Fibroblast of lung (primary cell): ENCODE data around the gene MRTFA. TPM values are rescaled to one million over a fixed set of nuclear protein-coding genes. Genes with fewer than 3 reads are reported as not detected.

Experiments
- DNase-seq, 2 donors: peaks; one replicate each; pipeline versions ENCODE4 v3.0.0 to v3.0.0-alpha.2; 2010; ENCODE audit warnings: low read depth in 2 of 2
- H2AFZ ChIP-seq: 2 replicates; pipeline ENCODE4 v1.5.1; 2012; ENCODE audit warnings: low read length, control low read depth, inconsistent platforms
- H3K27ac ChIP-seq: 2 replicates; pipeline ENCODE4 v1.5.1; 2011; ENCODE audit warnings: low read length, control low read depth; ENCODE audit not compliant: insufficient read depth
- H3K27me3 ChIP-seq: 2 replicates; pipeline ENCODE4 v1.5.1; 2011; ENCODE audit warnings: mild to moderate bottlenecking, low read length; ENCODE audit not compliant: control insufficient read depth, insufficient read depth
- H3K36me3 ChIP-seq: 2 replicates; pipeline ENCODE4 v1.5.1; 2011; ENCODE audit warnings: low read length; ENCODE audit not compliant: control insufficient read depth, insufficient read depth
- H3K4me1 ChIP-seq: 2 replicates; pipeline ENCODE4 v1.5.1; 2011; ENCODE audit warnings: low read length; ENCODE audit not compliant: control insufficient read depth, insufficient read depth; ENCODE audit errors: extremely low read depth
- H3K4me2 ChIP-seq: 2 replicates; pipeline ENCODE4 v1.5.1; 2011; ENCODE audit warnings: low read length, control low read depth; ENCODE audit not compliant: insufficient read depth; ENCODE audit errors: extremely low read depth
- H3K4me3 ChIP-seq, 4 experiments: fragments of 200-600 bp in 1 of 4; sonication (generic) in 1 of 4; replicated peaks in 1 of 4; 2 replicates each; pipeline ENCODE4 v1.5.1; 2011 to 2016; ENCODE audit warnings: low read length in 4 of 4, low read depth in 3 of 4, mild to moderate bottlenecking in 3 of 4, control low read depth in 2 of 4, inconsistent platforms in 1 of 4, mixed read lengths in 1 of 4; ENCODE audit not compliant: insufficient read depth in 1 of 4; ENCODE audit errors: control extremely low read depth in 1 of 4
- H3K79me2 ChIP-seq: 2 replicates; pipeline ENCODE4 v1.5.1; 2012; ENCODE audit warnings: mild to moderate bottlenecking, low read length, inconsistent platforms; ENCODE audit not compliant: control insufficient read depth, insufficient read depth
- H3K9ac ChIP-seq: 2 replicates; pipeline ENCODE4 v1.5.1; 2011; ENCODE audit warnings: mild to moderate bottlenecking, low read length, control low read depth; ENCODE audit not compliant: insufficient read depth
- H3K9me3 ChIP-seq: 2 replicates; pipeline ENCODE4 v1.5.1; 2012; ENCODE audit warnings: low read depth, low read length; ENCODE audit not compliant: control insufficient read depth, insufficient read depth
- H4K20me1 ChIP-seq: 2 replicates; pipeline ENCODE4 v1.5.1; 2011; ENCODE audit warnings: low read length; ENCODE audit not compliant: control insufficient read depth, insufficient read depth; ENCODE audit errors: extremely low read depth
- CTCF ChIP-seq, 2 donors: IDR thresholded peaks in 1 of 2; conservative IDR thresholded peaks in 1 of 2; 1 replicate in 1 of 2; 2 replicates in 1 of 2; pipeline ENCODE4 v1.5.1; 2011 to 2012; ENCODE audit warnings: low read length in 2 of 2, control low read depth in 1 of 2, inconsistent platforms in 1 of 2, low read depth in 1 of 2, mild to moderate bottlenecking in 1 of 2
- EZH2 ChIP-seq: IDR thresholded peaks from 2 replicates; pipeline ENCODE4 v1.5.1; 2012; ENCODE audit warnings: low read length, control low read depth, mild to moderate bottlenecking; ENCODE audit errors: missing control alignments
- polyA plus RNA-seq, 2 donors: library from polyadenylated mRNA; depleted of rRNA in 1 of 2; stranded (reverse) in 1 of 2; unstranded in 1 of 2; fragments of >200 nt; gene quantifications; 2 replicates each; pipeline ENCODE4 v1.2.1, GENCODE V29; 2011 to 2012; ENCODE audit warnings: missing spikeins in 1 of 2
- total RNA-seq: library from RNA; depleted of rRNA; stranded (reverse); fragments of >200 nt; gene quantifications from 2 replicates; pipeline ENCODE4 v1.2.1, GENCODE V29; 2014

The MRTFA gene
- total and polyA plus RNA-seq, 2 donors (not counting 1 experiment from before 2014, with no cell fraction given) = 7.6 to 23.0 TPM

- Histone ChIP-seq H3K4me2 (peak overlapping the region; percentile 80), H3K36me3 (no peaks in the 10 kb centered on the region), H3K4me3 (peak overlapping the region in 3 of 4 experiments; percentile 66 to 78 (median 77)), H3K4me1 (peaks cover 14% of the 10 kb centered on the region), H4K20me1 (no peaks in the 10 kb centered on the region), H2AFZ (no peak overlapping the region), H3K27ac (peak overlapping the region; percentile 100), H3K9me3 (no peaks in the 10 kb centered on the region), H3K79me2 (no peaks in the 10 kb centered on the region), H3K9ac (no peak overlapping the region), H3K27me3 (no peaks in the 10 kb centered on the region)
- no peak for TF ChIP-seq EZH2
- TF ChIP-seq CTCF (conservative IDR thresholded peaks at IDR 0.05 in 1 of 2, IDR thresholded peaks at IDR 0.05 in 1 of 2; ENCODE audit: low read depth in 1 of 2, low read length in 2 of 2) = no peak
- no peak for DNase-seq
Measured at GRCh38 chr22:40651057-40651456, 14.5 kb upstream of the MRTFA start.

GRCh38 chr22:40648386-40648785, 11.9 kb upstream of the MRTFA start:
- H3K36me3 ChIP-seq = no peaks in the 10 kb centered on the region
- no peak overlapping the region for H3K9ac ChIP-seq
- H3K9me3 ChIP-seq = no peaks in the 10 kb centered on the region
- H3K27me3 ChIP-seq = no peaks in the 10 kb centered on the region
- no peaks in the 10 kb centered on the region for H4K20me1 ChIP-seq
- H3K4me1 ChIP-seq = peaks cover 6% of the 10 kb centered on the region
- TF ChIP-seq EZH2 = no peak
- TF ChIP-seq CTCF (conservative IDR thresholded peaks at IDR 0.05 in 1 of 2, IDR thresholded peaks at IDR 0.05 in 1 of 2; ENCODE audit: low read depth in 1 of 2, low read length in 2 of 2) = no peak
- no peak overlapping the region for H3K4me3 ChIP-seq
- no peaks in the 10 kb centered on the region for H3K79me2 ChIP-seq
- no peak overlapping the region for H3K27ac ChIP-seq
- H3K4me2 ChIP-seq = no peak overlapping the region
- DNase-seq = no peak
- no peak overlapping the region for H2AFZ ChIP-seq

- H3K27ac ChIP-seq = no peak overlapping the region
- peak overlapping the region; percentile 28 for H2AFZ ChIP-seq
- H3K27me3 ChIP-seq = no peaks in the 10 kb centered on the region
- H4K20me1 ChIP-seq = no peaks in the 10 kb centered on the region
- no peaks in the 10 kb centered on the region for H3K36me3 ChIP-seq
- DNase-seq = no peak
- TF ChIP-seq EZH2 (no peak), CTCF (conservative IDR thresholded peaks at IDR 0.05 in 1 of 2, IDR thresholded peaks at IDR 0.05 in 1 of 2; ENCODE audit: low read depth in 1 of 2, low read length in 2 of 2) (no peak)
- peak overlapping the region; percentile 26 for H3K4me2 ChIP-seq
- H3K4me1 ChIP-seq = no peaks in the 10 kb centered on the region
- H3K4me3 ChIP-seq = no peak overlapping the region
- no peaks in the 10 kb centered on the region for H3K79me2 ChIP-seq
- no peaks in the 10 kb centered on the region for H3K9me3 ChIP-seq
- H3K9ac ChIP-seq = no peak overlapping the region
Measured at GRCh38 chr22:40645579-40646197, 9.2 kb upstream of the MRTFA start.
